ENCODE data around the gene THAP12. TPM values are rescaled to one million over a fixed set of nuclear protein-coding genes. Genes with fewer than 3 reads are reported as not detected.

The THAP12 gene
- total and polyA plus RNA-seq, 2 experiments from 2014 or later: 20.1 to 36.0 TPM

GRCh38 chr11:76382209-76382608, 1.3 kb upstream of the THAP12 start:
- Histone ChIP-seq H3K4me3 (peak overlapping the region; percentile 62), H3K36me3 (ENCODE audit: insufficient read depth) (no peaks in the 10 kb centered on the region), H3K27me3 (ENCODE audit: insufficient read depth) (no peaks in the 10 kb centered on the region), H3K79me2 (replicated peaks; ENCODE audit: insufficient read depth) (peaks cover 56% of the 10 kb centered on the region), H3K4me1 (ENCODE audit: insufficient read depth) (peaks cover 31% of the 10 kb centered on the region), H3K27ac (ENCODE audit: low read depth) (no peak overlapping the region), H3F3A (replicated peaks; ENCODE audit: low read depth) (no peaks in the 10 kb centered on the region), H3K9me2 (ENCODE audit: insufficient read depth) (no peaks in the 10 kb centered on the region), H2AFZ (no peak overlapping the region), H4K20me1 (replicated peaks; ENCODE audit: insufficient read depth) (peaks cover 9% of the 10 kb centered on the region), H3K4me2 (peak overlapping the region; percentile 86)
- Mint-ChIP-seq H3K27me3 (ENCODE audit: insufficient read depth, low read depth, poor library complexity) (peaks cover 13% of the 10 kb centered on the region), H3K9me3 (no peaks in the 10 kb centered on the region), H3K4me3 (peak overlapping the region; percentile 95), H3K36me3 (ENCODE audit: low read depth) (peaks cover 3% of the 10 kb centered on the region; the same call in 2 of the 3 replicates), H3K27ac (no peak overlapping the region), H3K4me1 (peaks cover 40% of the 10 kb centered on the region)
- ATAC-seq (peak; percentile 2; the same call in 1 of the 3 replicates), DNase-seq (ENCODE audit: low spot score) (peak; percentile 27)
- TF ChIP-seq CREB1 (CRISPR knock-in tag; IDR thresholded peaks at IDR 0.05; ENCODE audit: low read depth) (no peak), ETS1 (IDR thresholded peaks at IDR 0.05) (no peak), POLR2AphosphoS5 (IDR thresholded peaks at IDR 0.05; ENCODE audit: low read depth) (no peak), ZNF114 (CRISPR knock-in tag; IDR thresholded peaks at IDR 0.05) (no peak), ZNF331 (CRISPR knock-in tag; IDR thresholded peaks at IDR 0.05; ENCODE audit: low read depth) (no peak), NANOG (IDR thresholded peaks at IDR 0.05; ENCODE audit: borderline replicate concordance) (no peak), STAT1 (IDR thresholded peaks at IDR 0.05; ENCODE audit: unreplicated experiment) (no peak), ZNF462 (CRISPR knock-in tag; IDR thresholded peaks at IDR 0.05) (no peak), CTCF (conservative IDR thresholded peaks at IDR 0.05; ENCODE audit: low read depth in 2 of 2) (no peak), EZH2phosphoT487 (IDR thresholded peaks at IDR 0.05; ENCODE audit: unreplicated experiment) (no peak), REST (IDR thresholded peaks at IDR 0.05; ENCODE audit: unreplicated experiment) (no peak)
